Measurements from ENCODE around the gene COL6A1.

- TF ChIP-seq CTCF (IDR thresholded peaks at IDR 0.05; ENCODE audit: extremely low read depth in 1 of 2, insufficient read depth in 1 of 2, low read depth in 1 of 2, low read length in 2 of 2) (no peak), POLR2A (IDR thresholded peaks at IDR 0.05; ENCODE audit: low read depth, low read length) (no peak), EZH2 (IDR thresholded peaks at IDR 0.05; ENCODE audit: borderline replicate concordance, low read depth, low read length, severe bottlenecking) (no peak), JUN (IDR thresholded peaks at IDR 0.05; ENCODE audit: borderline replicate concordance, insufficient read depth, insufficient read length, low read depth) (no peak), FOS (IDR thresholded peaks at IDR 0.05; ENCODE audit: borderline replicate concordance, insufficient read depth, low read length) (no peak), MYC (IDR thresholded peaks at IDR 0.05; ENCODE audit: low read depth, low read length) (no peak)
- TF ChIP-seq, protein P1, sequence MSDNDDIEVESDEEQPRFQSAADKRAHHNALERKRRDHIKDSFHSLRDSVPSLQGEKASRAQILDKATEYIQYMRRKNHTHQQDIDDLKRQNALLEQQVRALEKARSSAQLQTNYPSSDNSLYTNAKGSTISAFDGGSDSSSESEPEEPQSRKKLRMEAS (IDR thresholded peaks at IDR 0.05; ENCODE audit: insufficient read depth, insufficient read length): no peak
Measured at GRCh38 chr21:45951676-45952075, 29.9 kb upstream of the COL6A1 start.

Measured in endothelial cell of umbilical vein (primary cell).